Ascending aorta (tissue), 2 donors: Measurements from ENCODE around the gene ZFAND2B. TPM values are rescaled to one million over a fixed set of nuclear protein-coding genes. Genes with fewer than 3 reads are reported as not detected.

Source experiments
- DNase-seq, 2 donors: peaks; one replicate each; pipeline ENCODE4 v3.0.0-alpha.2; 2019; ENCODE audit warnings: low spot score in 2 of 2
- H3K27ac ChIP-seq, 2 donors: fragments of 200-600 bp; sonication (generic); one replicate each; pipeline ENCODE4 v1.5.1; 2016 to 2017; ENCODE audit warnings: mild to moderate bottlenecking in 1 of 2
- H3K27me3 ChIP-seq: fragments of 200-600 bp; sonication (generic); one replicate; pipeline ENCODE4 v1.5.1; 2017
- H3K36me3 ChIP-seq, 2 donors: fragments of 200-600 bp; sonication (generic); one replicate each; pipeline ENCODE4 v1.5.1; 2016
- H3K4me1 ChIP-seq, 2 donors: fragments of 200-600 bp; sonication (generic); one replicate each; pipeline ENCODE4 v1.5.1; 2016 to 2017; ENCODE audit warnings: mild to moderate bottlenecking in 1 of 2
- H3K4me3 ChIP-seq, 2 donors: fragments of 200-600 bp; sonication (generic); one replicate each; pipeline ENCODE4 v1.5.1; 2016 to 2017; ENCODE audit warnings: mild to moderate bottlenecking in 1 of 2
- H3K9me3 ChIP-seq, 2 donors: fragments of 200-600 bp; sonication (generic); one replicate each; pipeline ENCODE4 v1.5.1; 2016
- intact Hi-C: fragments of 100-400 bp; cut with DNase I; formaldehyde crosslinking; loops from one replicate; pipeline ENCODE4 v1.15.1; 2023
- total RNA-seq: library from RNA; depleted of rRNA; stranded (reverse); fragments of >200 nt; gene quantifications from one replicate; pipeline ENCODE4 v1.1.0, GENCODE V29; 2016
- TF ChIP-seq, protein P1 (sequence below), 3 experiments: fragments of 200-600 bp in 2 of 3; fragments of 450-650 bp in 1 of 3; sonication (generic) in 2 of 3; IDR thresholded peaks; one replicate each; pipeline ENCODE4 v1.5.1; 2016 to 2019; ENCODE audit warnings: antibody characterized with exemption in 3 of 3, mild to moderate bottlenecking in 1 of 3, moderate library complexity in 1 of 3

Gene ZFAND2B
- total RNA-seq, 1 donor from 2014 or later = 225 TPM

DNA sequence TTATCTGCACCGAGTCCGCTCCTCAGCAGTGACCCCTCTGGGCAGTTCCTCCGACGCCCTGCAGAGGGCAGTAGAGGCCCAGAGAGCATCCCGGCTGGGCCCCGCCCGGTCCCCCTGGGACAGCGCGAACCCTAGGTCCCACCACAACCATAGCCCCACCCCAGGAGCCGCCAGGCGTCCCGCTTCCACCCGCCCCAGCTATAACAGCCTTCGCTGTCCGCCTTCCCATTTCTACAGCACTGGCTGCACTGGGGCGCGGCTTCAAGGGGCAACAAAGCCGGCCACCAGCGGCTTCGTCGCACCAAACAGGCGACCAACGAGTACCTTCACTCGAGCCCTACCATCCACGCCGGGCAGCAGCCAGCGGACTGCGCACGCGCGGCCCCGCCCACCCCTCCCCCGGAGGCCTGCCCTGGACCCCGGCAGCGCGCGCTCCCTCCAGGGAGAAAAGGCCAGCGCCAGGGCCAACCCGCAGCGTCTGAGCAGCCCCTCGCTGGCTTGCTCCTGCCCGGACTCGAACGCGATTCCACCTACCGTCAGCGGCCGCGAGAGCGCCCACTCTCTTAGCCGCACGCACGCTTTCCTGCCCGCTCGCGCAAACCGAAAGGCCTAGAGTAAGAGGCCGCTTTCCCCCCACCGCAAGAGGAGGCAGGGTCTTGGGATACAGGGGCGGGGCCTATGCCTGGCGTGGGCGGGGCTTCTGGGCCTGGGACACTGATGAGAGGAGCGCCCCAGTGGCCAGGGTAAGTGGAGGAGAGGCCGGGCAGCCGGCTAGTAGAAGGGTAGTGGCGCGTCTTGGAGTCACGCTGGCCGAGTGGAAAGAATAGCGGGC, 46.2 kb upstream of the ZFAND2B start, which contains the start of gene NHEJ1:
Gene NHEJ1, minus strand, starts transcription at position 630 of the 832 bp plus-strand sequence. CDS start 2,453 bp downstream, outside the sequence.
- H3K9me3 ChIP-seq = no peaks in the 10 kb centered on the region
- intact Hi-C loops = loop anchor here (1.0 kb wide), 4 partner anchors 17 to 228 kb away; partner anchors contain the start of gene ZFAND2B
- peaks cover 0 to 8% of the 10 kb centered on the region in 2 donors for H3K4me1 ChIP-seq
- H3K4me3 ChIP-seq = peak within 1 kb of the TSS; percentile 66 to 86
- H3K27ac ChIP-seq = peak within 1 kb of the TSS; percentile 86 to 89
- H3K27me3 ChIP-seq = no peaks in the 10 kb centered on the region
- peak; percentile 88 to 98 for DNase-seq
- TF ChIP-seq, protein P1, sequence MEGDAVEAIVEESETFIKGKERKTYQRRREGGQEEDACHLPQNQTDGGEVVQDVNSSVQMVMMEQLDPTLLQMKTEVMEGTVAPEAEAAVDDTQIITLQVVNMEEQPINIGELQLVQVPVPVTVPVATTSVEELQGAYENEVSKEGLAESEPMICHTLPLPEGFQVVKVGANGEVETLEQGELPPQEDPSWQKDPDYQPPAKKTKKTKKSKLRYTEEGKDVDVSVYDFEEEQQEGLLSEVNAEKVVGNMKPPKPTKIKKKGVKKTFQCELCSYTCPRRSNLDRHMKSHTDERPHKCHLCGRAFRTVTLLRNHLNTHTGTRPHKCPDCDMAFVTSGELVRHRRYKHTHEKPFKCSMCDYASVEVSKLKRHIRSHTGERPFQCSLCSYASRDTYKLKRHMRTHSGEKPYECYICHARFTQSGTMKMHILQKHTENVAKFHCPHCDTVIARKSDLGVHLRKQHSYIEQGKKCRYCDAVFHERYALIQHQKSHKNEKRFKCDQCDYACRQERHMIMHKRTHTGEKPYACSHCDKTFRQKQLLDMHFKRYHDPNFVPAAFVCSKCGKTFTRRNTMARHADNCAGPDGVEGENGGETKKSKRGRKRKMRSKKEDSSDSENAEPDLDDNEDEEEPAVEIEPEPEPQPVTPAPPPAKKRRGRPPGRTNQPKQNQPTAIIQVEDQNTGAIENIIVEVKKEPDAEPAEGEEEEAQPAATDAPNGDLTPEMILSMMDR (IDR thresholded peaks at IDR 0.05) = peak; percentile 97 to 100 (median 100)
- H3K36me3 ChIP-seq = peaks cover 4 to 22% of the 10 kb centered on the region in 2 donors

DNA sequence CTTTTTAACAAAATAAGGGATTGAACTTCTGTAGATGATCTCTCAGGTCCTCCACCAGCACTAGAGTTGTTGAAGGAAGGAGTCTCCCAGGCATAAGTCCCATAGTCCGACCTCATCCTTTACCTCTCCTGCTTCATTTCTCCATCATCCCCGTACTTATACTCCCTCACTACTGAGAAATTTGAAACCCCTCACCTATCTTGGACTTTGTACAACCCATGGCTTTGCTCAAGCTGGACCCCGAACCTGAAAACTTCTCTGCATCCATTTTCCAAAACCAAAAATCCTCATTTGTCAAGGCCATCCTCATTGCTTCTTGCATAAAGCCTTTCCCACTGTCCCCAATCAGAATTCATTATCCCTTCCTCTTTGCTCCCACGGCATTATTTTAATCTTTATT, 45.5 kb upstream of the ZFAND2B start:
- H3K27me3 ChIP-seq = no peaks in the 10 kb centered on the region
- TF ChIP-seq, protein P1 (IDR thresholded peaks at IDR 0.05) = no peak
- peaks cover 0 to 8% of the 10 kb centered on the region in 2 donors for H3K4me1 ChIP-seq
- H3K27ac ChIP-seq = peak overlapping the region; percentile 86 to 89
- H3K4me3 ChIP-seq = peak overlapping the region; percentile 66 to 86
- DNase-seq = no peak
- H3K9me3 ChIP-seq = no peaks in the 10 kb centered on the region
- intact Hi-C loops = no loop called here
- peaks cover 4 to 16% of the 10 kb centered on the region in 2 donors for H3K36me3 ChIP-seq

DNA sequence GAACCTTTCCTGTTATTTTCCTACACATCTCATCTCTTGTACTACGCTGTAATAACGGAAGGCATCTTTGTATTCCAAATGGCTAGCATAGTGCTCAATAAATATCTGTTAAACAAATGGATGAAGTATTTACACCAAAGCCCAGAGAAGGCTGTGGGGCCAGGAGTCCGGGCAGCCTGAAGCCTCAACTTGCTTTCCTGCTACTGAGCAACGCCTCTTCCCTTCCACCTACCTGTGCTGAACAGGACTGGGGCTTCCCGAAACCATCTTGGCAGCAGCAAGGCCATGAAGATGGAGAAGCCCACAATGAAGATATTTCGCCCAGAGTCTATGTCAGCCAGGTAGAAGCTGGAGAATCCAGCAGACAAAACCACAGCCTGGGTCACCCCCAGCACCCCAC, 43.4 kb upstream of the ZFAND2B start:
- H3K4me3 ChIP-seq = no peak overlapping the region

DNA sequence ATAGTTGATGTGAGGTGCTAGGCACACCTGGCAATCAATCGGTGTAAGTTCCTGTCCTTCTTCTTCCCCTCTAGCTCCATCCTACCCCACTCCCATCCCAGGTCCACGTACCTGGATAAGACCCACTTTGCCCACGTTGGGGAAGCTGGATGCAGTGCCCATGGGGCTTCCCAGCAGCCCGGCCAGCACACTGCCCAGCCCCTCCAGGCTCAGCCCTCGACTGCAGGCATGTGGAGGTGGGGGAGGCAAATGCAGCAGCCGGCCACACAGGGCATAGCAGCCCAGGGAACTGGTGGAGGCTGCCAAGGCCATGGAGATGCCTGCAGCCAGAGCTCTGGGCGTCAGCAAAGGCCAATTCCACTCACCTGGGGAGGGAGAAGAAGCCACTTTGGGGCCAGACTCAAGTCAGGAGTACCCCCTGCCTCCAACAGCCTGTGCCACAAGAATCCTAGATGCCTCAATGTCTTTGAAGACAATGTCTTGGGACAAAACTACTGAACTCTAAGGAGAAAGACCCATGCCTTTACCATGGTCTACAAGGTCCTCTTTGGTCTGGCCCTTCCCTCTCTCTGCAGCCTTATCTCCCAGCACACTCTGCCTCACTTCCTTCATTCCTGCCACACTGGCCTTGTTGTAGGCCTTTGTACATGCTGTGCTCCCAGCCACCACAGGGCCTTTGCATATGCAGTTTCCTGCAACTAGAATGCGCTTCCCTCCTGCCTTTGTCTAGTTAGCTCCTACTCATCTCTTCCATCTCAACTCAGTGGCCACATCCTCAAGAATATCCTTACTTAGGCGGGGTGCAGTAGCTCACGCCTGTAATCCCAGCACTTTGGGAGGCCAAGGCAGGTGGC, 41.3 kb upstream of the ZFAND2B start:
- H3K4me3 ChIP-seq = no peak overlapping the region
- H3K4me1 ChIP-seq = peaks cover 0 to 4% of the 10 kb centered on the region in 2 donors
- DNase-seq = no peak
- no peak overlapping the region for H3K27ac ChIP-seq
- no peaks in the 10 kb centered on the region for H3K9me3 ChIP-seq
- H3K36me3 ChIP-seq = peaks cover 0 to 3% of the 10 kb centered on the region in 2 donors
- intact Hi-C loops = no loop called here
- no peaks in the 10 kb centered on the region for H3K27me3 ChIP-seq
- TF ChIP-seq, protein P1 (IDR thresholded peaks at IDR 0.05) = no peak

More for the DNA sequence above, 43.4 kb upstream of the ZFAND2B start:
- Histone ChIP-seq H3K27ac (no peak overlapping the region), H3K27me3 (no peaks in the 10 kb centered on the region), H3K9me3 (no peaks in the 10 kb centered on the region), H3K36me3 (peaks cover 0 to 3% of the 10 kb centered on the region in 2 donors), H3K4me1 (peaks cover 0 to 8% of the 10 kb centered on the region in 2 donors)
- DNase-seq = no peak
- intact Hi-C loops = no loop called here
- TF ChIP-seq, protein P1 (IDR thresholded peaks at IDR 0.05) = no peak

DNA sequence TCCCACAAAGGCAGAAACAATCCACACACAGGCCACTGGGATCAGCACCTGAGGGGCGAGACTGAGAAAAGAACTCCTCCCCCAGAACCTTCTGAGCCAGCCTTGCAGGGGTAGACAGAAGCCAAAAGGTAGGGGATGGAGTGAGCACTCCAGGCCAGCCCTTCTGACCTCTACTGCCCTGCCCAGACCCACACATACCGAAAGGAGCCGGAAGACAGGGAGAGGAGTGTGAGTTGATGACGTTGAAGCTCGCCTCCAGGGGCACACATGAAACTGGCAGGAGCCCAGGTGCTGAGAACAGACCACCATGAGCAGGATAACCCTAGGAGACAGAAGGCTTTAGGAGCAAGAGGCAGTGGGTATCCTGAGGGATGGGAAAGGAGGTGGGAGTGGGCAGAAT, 38.6 kb upstream of the ZFAND2B start:
- DNase-seq = no peak
- Histone ChIP-seq H3K4me1 (peaks cover 0 to 9% of the 10 kb centered on the region in 2 donors), H3K27me3 (no peaks in the 10 kb centered on the region), H3K4me3 (no peak overlapping the region), H3K36me3 (peaks cover 8 to 13% of the 10 kb centered on the region in 2 donors), H3K9me3 (no peaks in the 10 kb centered on the region), H3K27ac (no peak overlapping the region)
- TF ChIP-seq, protein P1 (IDR thresholded peaks at IDR 0.05) = no peak
- intact Hi-C loops = no loop called here
